DOHH2 (cell line): ENCODE data around the gene SPTBN1.

Experiments
- H3F3A ChIP-seq: fragments of 200-600 bp; sonication (generic), shearing (Covaris generic); 2 replicates; pipeline ENCODE4 v1.6.0; 2016; ENCODE audit warnings: antibody characterized with exemption, mild to moderate bottlenecking; ENCODE audit not compliant: control insufficient read depth, insufficient read depth
- H3K27ac ChIP-seq: fragments of 200-600 bp; sonication (generic); 2 replicates; pipeline ENCODE4 v1.5.1; 2014; ENCODE audit warnings: low read depth, mild to moderate bottlenecking, low read length, moderate library complexity
- H3K27me3 ChIP-seq: fragments of 200-600 bp; sonication (generic); 2 replicates; pipeline ENCODE4 v1.6.1; 2014; ENCODE audit warnings: mild to moderate bottlenecking, low read length, mixed read lengths; ENCODE audit not compliant: control insufficient read depth
- H3K36me3 ChIP-seq: fragments of 200-600 bp; sonication (generic); 2 replicates; pipeline ENCODE4 v1.6.1; 2014; ENCODE audit warnings: mild to moderate bottlenecking, low read length, moderate library complexity, mixed read lengths; ENCODE audit not compliant: control insufficient read depth
- H3K4me1 ChIP-seq: fragments of 200-600 bp; sonication (generic); 2 replicates; pipeline ENCODE4 v1.6.1; 2014; ENCODE audit warnings: mild to moderate bottlenecking, low read length, mixed read lengths; ENCODE audit not compliant: control insufficient read depth
- H3K4me2 ChIP-seq: fragments of 200-600 bp; sonication (generic); 2 replicates; pipeline ENCODE4 v1.6.0; 2014; ENCODE audit warnings: mild to moderate bottlenecking, low read length, moderate library complexity
- H3K4me3 ChIP-seq: fragments of 200-600 bp; sonication (generic); 2 replicates; pipeline ENCODE4 v1.5.1; 2014; ENCODE audit warnings: mild to moderate bottlenecking, low read length, mixed read lengths
- H3K79me2 ChIP-seq: fragments of 200-600 bp; sonication (generic); 2 replicates; pipeline ENCODE4 v1.6.1; 2014; ENCODE audit warnings: mild to moderate bottlenecking, low read length, mixed read lengths; ENCODE audit not compliant: control insufficient read depth
- H3K9me2 ChIP-seq: fragments of 200-600 bp; sonication (generic); replicated peaks from 2 replicates; pipeline ENCODE4 v1.6.1; 2014; ENCODE audit warnings: mild to moderate bottlenecking, low read length, mixed read lengths; ENCODE audit not compliant: control insufficient read depth
- H3K9me3 ChIP-seq: fragments of 200-600 bp; sonication (generic); 2 replicates; pipeline ENCODE4 v1.6.1; 2014; ENCODE audit warnings: antibody characterized with exemption, low read length, mixed read lengths; ENCODE audit not compliant: control insufficient read depth, insufficient read depth
- H4K20me1 ChIP-seq: fragments of 200-600 bp; sonication (generic); 2 replicates; pipeline ENCODE4 v1.6.0; 2014; ENCODE audit warnings: low read depth, mild to moderate bottlenecking, antibody characterized with exemption, low read length, moderate library complexity; ENCODE audit not compliant: control insufficient read depth, insufficient read depth
- CTCF ChIP-seq: fragments of 200-600 bp; sonication (generic); IDR thresholded peaks from one replicate; pipeline ENCODE4 v1.5.1; 2014; ENCODE audit warnings: antibody characterized with exemption, mild to moderate bottlenecking, low read depth, low read length; ENCODE audit not compliant: poor library complexity, severe bottlenecking
- EZH2phosphoT487 ChIP-seq: fragments of 200-600 bp; sonication (generic); IDR thresholded peaks from 2 replicates; pipeline ENCODE4 v1.6.1; 2017; ENCODE audit warnings: borderline replicate concordance, mild to moderate bottlenecking, antibody characterized with exemption, low read length, moderate library complexity, mixed read lengths

SPTBN1 gene

DNA sequence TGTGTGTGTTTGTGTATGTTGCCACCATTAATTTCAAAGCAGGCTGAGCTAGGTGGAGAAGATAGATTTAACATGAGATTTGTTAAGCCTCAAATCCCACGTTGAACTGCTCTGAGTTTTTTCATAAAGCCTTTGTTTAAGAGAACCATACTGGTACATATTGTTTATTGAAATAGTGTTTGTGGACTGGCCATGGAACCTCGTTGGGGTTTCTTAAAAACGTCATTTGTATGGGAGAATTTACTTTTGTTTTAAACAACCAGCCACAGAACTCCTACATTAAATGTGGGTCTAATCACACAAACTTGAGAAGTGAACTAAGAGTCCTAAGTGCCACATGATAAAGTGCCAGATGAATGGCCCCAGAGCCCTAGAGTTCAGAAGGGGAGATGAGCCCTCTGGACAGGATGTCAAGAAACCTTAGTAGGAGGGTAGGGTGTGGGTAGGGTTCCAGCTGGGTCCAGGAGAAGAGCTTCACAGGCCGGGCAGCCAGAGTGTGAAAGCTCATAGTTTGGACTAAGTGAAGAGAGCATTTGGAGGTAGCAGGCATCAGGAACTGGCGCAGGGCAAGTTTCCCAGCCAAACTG lies 146.7 kb downstream of the SPTBN1 start:
- TF ChIP-seq CTCF (no peak), EZH2phosphoT487 (no peak)
- H3K4me2 ChIP-seq, result no peak overlapping the region
- H3K27ac ChIP-seq, result no peak overlapping the region
- H3K36me3 ChIP-seq, result no peaks in the 10 kb centered on the region
- no peaks in the 10 kb centered on the region for H3K27me3 ChIP-seq
- no peak overlapping the region for H3K4me3 ChIP-seq
- no peaks in the 10 kb centered on the region for H4K20me1 ChIP-seq
- H3K9me3 ChIP-seq, result no peaks in the 10 kb centered on the region
- no peaks in the 10 kb centered on the region for H3K79me2 ChIP-seq
- no peaks in the 10 kb centered on the region for H3F3A ChIP-seq
- no peaks in the 10 kb centered on the region for H3K9me2 ChIP-seq
- 0 out of 2 replicates have a peak, but pooled peaks cover 2% of the 10 kb centered on the region for H3K4me1 ChIP-seq

- no peaks in the 10 kb centered on the region for H3F3A ChIP-seq
- H3K9me2 ChIP-seq, result no peaks in the 10 kb centered on the region
- H4K20me1 ChIP-seq, result no peaks in the 10 kb centered on the region
- no peak overlapping the region for H3K4me2 ChIP-seq
- H3K4me1 ChIP-seq, result 0 out of 2 replicates have a peak, but pooled peaks cover 2% of the 10 kb centered on the region
- no peak overlapping the region for H3K4me3 ChIP-seq
- H3K9me3 ChIP-seq, result no peaks in the 10 kb centered on the region
- TF ChIP-seq EZH2phosphoT487 (no peak), CTCF (no peak)
- H3K27me3 ChIP-seq, result no peaks in the 10 kb centered on the region
- no peaks in the 10 kb centered on the region for H3K36me3 ChIP-seq
- no peak overlapping the region for H3K27ac ChIP-seq
- no peaks in the 10 kb centered on the region for H3K79me2 ChIP-seq
Measured at GRCh38 chr2:54603357-54603756, 147.2 kb downstream of the SPTBN1 start.

DNA sequence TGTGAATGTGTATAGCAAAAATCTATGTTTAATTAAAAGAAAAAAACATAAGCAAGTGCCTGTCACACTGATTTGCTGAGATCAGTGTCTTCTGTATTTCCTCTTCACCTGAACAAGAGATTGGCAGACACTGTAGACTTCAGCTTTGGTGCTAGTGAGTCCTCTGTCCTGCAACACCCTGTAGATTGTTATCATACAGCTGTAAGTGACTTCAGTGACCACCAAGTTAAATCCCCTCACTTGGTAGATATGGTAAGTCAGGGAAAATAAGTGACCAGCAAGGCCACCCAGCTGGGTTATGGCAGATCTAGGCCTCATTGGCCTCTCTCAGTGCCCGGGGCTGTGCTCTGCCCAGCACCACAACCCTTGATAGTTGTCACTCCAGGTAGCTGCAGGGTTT lies 147.7 kb downstream of the SPTBN1 start:
- Histone ChIP-seq H3K27me3 (no peaks in the 10 kb centered on the region), H3K9me2 (no peaks in the 10 kb centered on the region), H4K20me1 (no peaks in the 10 kb centered on the region), H3F3A (no peaks in the 10 kb centered on the region), H3K9me3 (no peaks in the 10 kb centered on the region), H3K79me2 (no peaks in the 10 kb centered on the region), H3K4me3 (no peak overlapping the region), H3K4me1 (0 out of 2 replicates have a peak, but pooled peaks cover 2% of the 10 kb centered on the region), H3K4me2 (no peak overlapping the region), H3K27ac (no peak overlapping the region), H3K36me3 (no peaks in the 10 kb centered on the region)
- TF ChIP-seq EZH2phosphoT487, result no peak
- no peak for TF ChIP-seq CTCF
